Subcutaneous abdominal adipose tissue (tissue), 5 donors: ENCODE results near the gene UNC50.

Experiments
- H3K27ac ChIP-seq: one replicate; pipeline ENCODE4 v1.7.0; 2013; ENCODE audit warnings: low read depth, mild to moderate bottlenecking, inconsistent platforms, low read length, moderate library complexity
- H3K27me3 ChIP-seq, 5 donors: one replicate each; pipeline ENCODE4 v1.7.0; 2013; ENCODE audit warnings: low read length in 5 of 5, inconsistent platforms in 1 of 5; ENCODE audit not compliant: control insufficient read depth in 5 of 5, insufficient read depth in 4 of 5
- H3K36me3 ChIP-seq, 5 donors: one replicate each; pipeline ENCODE4 v1.7.0; 2013; ENCODE audit warnings: low read length in 5 of 5; ENCODE audit not compliant: control insufficient read depth in 5 of 5, insufficient read depth in 5 of 5
- H3K4me1 ChIP-seq, 5 donors: one replicate each; pipeline ENCODE4 v1.7.0; 2013; ENCODE audit warnings: low read length in 5 of 5, mild to moderate bottlenecking in 3 of 5, moderate library complexity in 1 of 5; ENCODE audit not compliant: control insufficient read depth in 5 of 5, insufficient read depth in 5 of 5
- H3K4me3 ChIP-seq, 5 donors: one replicate each; pipeline ENCODE4 v1.7.0; 2013; ENCODE audit warnings: low read length in 5 of 5, low read depth in 1 of 5
- H3K9ac ChIP-seq, 5 donors: one replicate each; pipeline ENCODE4 v1.7.0; 2013; ENCODE audit warnings: low read length in 5 of 5, mild to moderate bottlenecking in 4 of 5, moderate library complexity in 3 of 5
- H3K9me3 ChIP-seq, 5 donors: one replicate each; pipeline ENCODE4 v1.7.0; 2013; ENCODE audit warnings: low read length in 5 of 5; ENCODE audit not compliant: control insufficient read depth in 5 of 5
- donor health status: healthy.
- donor health status: healthy.
- donor health status: healthy.
- donor health status: healthy.
- donor health status: healthy.

UNC50 gene

DNA sequence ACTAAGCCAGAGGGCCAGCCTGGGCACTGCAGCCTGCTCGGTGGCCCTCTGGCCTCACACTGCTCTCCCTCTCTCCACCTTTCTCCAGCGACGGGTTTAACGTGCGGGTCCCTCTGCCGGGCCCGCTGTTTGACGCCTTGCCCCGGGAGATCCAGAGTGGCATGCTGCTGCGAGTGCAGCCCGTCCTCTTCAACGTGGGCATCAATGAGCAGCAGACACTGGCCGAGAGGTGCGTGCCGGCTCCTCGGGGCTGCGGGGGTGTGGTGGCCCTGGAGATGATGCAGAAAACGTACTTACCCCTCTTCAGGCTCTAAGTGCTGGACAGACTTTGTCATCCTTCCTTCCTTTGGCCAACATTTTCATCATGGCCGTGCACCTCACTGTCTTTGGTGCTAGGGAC, 42.4 kb upstream of the UNC50 start:
- Histone ChIP-seq H3K4me3 (no peak overlapping the region), H3K9me3 (no peaks in the 10 kb centered on the region), H3K27ac (no peak overlapping the region), H3K27me3 (no peaks in the 10 kb centered on the region), H3K4me1 (peaks cover 0 to 67% (median 21%) of the 10 kb centered on the region in 5 donors), H3K36me3 (peaks cover 3 to 81% (median 73%) of the 10 kb centered on the region in 5 donors), H3K9ac (no peak overlapping the region)

DNA sequence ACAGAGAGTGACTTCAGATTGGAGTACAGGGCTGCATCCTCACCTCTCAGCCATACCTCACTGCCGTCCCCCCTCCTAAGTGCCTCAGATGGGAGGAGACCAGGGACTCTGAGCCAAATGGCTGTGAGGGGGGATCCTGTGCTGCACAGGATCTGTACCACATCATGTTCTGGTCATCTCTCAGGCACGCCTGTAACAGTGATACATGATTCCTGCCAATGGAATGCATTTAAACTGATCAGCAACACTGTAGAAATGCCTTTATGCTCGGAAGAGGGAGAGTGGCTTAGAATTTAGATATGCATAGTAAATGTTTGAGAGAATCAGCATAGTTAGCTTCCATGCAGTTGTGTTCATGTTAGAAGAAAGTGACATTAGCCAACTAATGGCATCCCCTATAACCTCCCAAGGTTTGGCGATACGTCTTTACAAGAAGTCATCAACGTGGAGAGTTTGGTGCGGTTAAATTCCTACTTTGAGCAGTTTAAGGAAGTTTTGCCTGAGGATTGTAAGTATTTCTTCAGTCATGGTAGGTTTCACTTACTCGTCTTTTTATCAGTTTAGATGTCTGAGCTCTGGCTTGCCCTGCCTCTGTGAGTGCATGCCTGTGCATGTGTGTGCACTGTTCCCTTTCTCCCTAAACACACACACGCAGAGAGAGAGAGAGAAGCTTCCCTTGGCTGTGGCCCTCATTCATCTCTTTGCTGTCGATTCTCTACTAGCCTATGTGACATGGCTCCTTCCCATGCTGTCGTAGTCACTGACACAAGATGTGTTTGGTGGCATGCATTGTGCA, 40.0 kb upstream of the UNC50 start:
- H3K4me1 ChIP-seq: peaks cover 0 to 43% (median 9%) of the 10 kb centered on the region in 5 donors
- H3K36me3 ChIP-seq: peaks cover 3 to 100% (median 93%) of the 10 kb centered on the region in 5 donors
- H3K27ac ChIP-seq: no peak overlapping the region
- H3K9me3 ChIP-seq: no peaks in the 10 kb centered on the region
- H3K9ac ChIP-seq: no peak overlapping the region
- H3K4me3 ChIP-seq: no peak overlapping the region
- H3K27me3 ChIP-seq: no peaks in the 10 kb centered on the region

DNA sequence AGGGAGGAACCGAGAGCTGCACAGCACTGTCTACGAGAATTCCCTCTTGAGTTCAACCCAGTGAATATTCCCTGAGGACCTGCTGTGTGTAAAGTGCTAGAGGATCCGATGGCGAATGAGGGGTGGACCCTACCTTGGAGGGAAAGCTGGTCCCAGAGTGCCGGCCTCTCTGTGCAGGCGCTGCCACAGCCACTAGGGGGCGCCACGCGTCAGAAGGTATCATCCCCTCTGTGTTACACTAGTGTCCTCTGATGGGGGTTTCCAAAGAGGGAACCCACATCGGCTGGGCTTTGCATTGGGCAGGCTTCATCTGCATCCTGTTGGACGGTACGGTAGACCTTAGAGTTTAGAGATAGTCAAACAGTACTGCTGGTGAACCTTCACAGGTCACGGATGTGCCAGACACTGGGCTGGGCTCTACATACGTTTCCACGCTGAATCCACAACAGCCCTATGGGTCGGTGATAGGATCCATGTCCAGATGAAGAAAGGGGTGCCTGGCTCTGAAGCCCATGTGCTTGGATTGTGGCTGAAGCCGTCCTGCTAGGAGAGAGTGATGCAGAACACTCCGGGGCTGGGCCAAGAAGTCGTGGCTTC, 39.1 kb upstream of the UNC50 start:
- Histone ChIP-seq H3K4me1 (peaks cover 0 to 34% (median 8%) of the 10 kb centered on the region in 5 donors), H3K9ac (no peak overlapping the region), H3K27me3 (no peaks in the 10 kb centered on the region), H3K9me3 (no peaks in the 10 kb centered on the region), H3K27ac (no peak overlapping the region), H3K36me3 (peaks cover 3 to 100% (median 93%) of the 10 kb centered on the region in 5 donors), H3K4me3 (no peak overlapping the region)

DNA sequence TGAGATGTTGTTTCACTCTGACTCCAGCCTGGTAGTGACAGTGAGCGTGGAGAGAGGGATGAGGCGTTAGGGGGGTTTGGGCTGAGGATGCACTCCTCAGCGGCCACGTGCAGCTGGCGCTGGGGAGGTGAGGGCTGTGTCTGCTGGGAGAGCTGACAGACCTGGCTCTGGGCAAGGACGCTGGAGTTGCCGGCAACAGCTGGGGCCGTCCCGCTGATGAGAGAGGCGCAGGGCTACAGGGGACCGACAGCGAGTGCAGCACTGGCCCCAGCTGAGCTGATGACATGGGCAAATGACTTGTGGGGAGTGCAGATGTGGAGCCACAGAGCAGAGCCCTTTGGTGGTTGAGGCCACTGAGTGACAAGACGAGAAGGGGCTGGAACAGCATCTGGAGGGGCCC, 38.5 kb upstream of the UNC50 start:
- no peak overlapping the region for H3K27ac ChIP-seq
- H3K4me1 ChIP-seq: peaks cover 0 to 28% (median 4%) of the 10 kb centered on the region in 5 donors
- H3K9ac ChIP-seq: no peak overlapping the region
- H3K9me3 ChIP-seq: no peaks in the 10 kb centered on the region
- no peak overlapping the region for H3K4me3 ChIP-seq
- no peaks in the 10 kb centered on the region for H3K27me3 ChIP-seq
- H3K36me3 ChIP-seq: peaks cover 3 to 100% (median 89%) of the 10 kb centered on the region in 5 donors

DNA sequence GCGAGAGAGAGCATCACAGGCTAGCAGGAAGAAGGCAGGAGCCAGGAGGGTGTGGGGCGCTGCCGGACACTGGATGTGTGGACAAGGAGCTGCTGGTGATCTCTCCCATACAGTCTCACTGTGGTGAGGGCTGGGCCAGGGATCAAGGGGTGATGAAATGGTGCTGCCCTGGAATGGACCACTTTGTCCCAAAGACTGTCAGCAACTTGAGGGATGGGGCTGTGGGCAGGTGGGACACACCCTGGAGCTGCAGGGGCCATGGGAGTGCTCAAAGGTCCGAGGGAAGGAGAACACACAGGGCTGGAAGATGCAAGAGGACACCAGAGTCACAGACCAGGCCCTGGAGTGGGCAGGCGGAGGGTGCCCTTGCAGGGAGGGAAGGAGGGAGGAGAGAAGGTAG, 38.0 kb upstream of the UNC50 start:
- Histone ChIP-seq H3K9me3 (no peaks in the 10 kb centered on the region), H3K27me3 (no peaks in the 10 kb centered on the region), H3K27ac (no peak overlapping the region), H3K9ac (no peak overlapping the region), H3K4me3 (no peak overlapping the region), H3K36me3 (peaks cover 3 to 100% (median 88%) of the 10 kb centered on the region in 5 donors), H3K4me1 (peaks cover 0 to 24% (median 2%) of the 10 kb centered on the region in 5 donors)

DNA sequence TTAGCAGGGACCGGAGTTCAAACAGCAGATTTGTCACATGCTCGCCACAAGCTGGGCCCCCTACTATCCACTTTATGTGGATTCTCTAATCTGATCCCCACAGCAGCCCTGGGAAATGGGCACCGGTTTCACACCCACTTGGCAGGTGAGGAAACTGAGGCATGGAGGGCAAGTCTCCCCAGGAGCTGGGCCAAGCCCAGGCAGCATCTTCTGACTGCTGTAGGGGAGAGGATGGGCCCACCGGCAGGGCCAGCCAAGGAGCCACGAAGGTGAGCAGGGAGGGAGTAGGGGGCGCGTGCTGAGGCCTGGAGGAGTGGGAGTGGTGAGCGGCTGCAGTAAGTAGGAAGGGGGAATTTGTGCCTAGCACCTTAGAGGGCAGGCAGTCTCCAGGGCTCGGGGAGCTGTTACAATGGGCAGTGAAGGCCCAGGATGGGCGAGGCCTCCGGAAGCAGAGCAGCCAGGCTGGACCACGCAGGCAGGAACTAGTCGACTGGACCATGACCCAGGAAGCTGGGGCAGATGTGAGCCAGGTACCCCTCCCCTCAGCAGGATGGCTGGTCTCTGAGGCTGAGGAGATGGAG, 37.2 kb upstream of the UNC50 start:
- Histone ChIP-seq H3K27ac (no peak overlapping the region), H3K9me3 (no peaks in the 10 kb centered on the region), H3K4me3 (no peak overlapping the region), H3K9ac (no peak overlapping the region), H3K27me3 (no peaks in the 10 kb centered on the region), H3K4me1 (peaks cover 0 to 15% (median 0%) of the 10 kb centered on the region in 5 donors), H3K36me3 (peaks cover 3 to 99% (median 84%) of the 10 kb centered on the region in 5 donors)

DNA sequence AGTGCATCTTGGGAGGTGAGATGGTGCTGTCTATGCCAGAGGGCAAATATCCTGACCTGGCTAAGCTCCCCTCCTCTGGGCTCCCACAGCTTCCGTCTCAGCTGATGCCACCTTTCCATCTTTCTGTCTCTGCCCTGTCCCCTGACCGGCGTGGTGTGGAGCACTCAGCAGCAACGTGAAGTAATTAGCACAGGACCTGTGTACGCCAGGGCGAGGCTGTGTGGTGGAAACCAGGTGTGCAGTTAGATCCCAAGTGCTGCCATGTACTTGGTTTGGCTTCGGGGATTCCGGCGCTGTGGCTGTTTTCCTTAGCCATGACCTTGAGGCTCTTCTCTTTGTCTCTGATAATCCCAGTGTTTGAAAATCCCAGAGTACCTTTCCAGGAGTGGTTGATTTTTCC, 36.6 kb upstream of the UNC50 start:
- Histone ChIP-seq H3K36me3 (peaks cover 3 to 99% (median 82%) of the 10 kb centered on the region in 5 donors), H3K4me3 (no peak overlapping the region), H3K27ac (no peak overlapping the region), H3K4me1 (peaks cover 0 to 10% (median 0%) of the 10 kb centered on the region in 5 donors), H3K9ac (no peak overlapping the region), H3K9me3 (no peaks in the 10 kb centered on the region), H3K27me3 (no peaks in the 10 kb centered on the region)

DNA sequence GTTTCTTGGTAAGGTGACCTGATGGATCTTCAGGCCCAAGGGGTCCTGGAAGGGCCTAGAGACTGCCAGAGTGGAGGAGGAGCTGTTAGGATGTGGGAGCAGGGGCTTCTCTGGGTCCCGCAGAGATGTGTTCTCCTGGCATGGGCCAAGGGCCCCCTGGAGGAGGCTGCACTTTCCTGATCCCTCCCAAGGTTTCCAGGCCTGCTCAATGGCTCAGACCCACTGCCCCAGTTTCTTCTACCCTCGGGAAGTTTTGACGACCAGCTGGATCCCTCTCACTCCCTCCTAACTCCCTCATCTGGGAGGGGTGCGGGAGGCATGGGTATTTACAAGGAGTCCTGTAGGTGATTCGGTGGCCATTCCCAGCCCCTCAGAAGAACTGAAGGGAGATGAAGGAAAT, 36.2 kb upstream of the UNC50 start:
- H3K4me3 ChIP-seq: no peak overlapping the region
- no peak overlapping the region for H3K9ac ChIP-seq
- no peaks in the 10 kb centered on the region for H3K27me3 ChIP-seq
- no peaks in the 10 kb centered on the region for H3K9me3 ChIP-seq
- H3K4me1 ChIP-seq: peaks cover 0 to 7% (median 0%) of the 10 kb centered on the region in 5 donors
- no peak overlapping the region for H3K27ac ChIP-seq
- peaks cover 3 to 99% (median 82%) of the 10 kb centered on the region in 5 donors for H3K36me3 ChIP-seq

DNA sequence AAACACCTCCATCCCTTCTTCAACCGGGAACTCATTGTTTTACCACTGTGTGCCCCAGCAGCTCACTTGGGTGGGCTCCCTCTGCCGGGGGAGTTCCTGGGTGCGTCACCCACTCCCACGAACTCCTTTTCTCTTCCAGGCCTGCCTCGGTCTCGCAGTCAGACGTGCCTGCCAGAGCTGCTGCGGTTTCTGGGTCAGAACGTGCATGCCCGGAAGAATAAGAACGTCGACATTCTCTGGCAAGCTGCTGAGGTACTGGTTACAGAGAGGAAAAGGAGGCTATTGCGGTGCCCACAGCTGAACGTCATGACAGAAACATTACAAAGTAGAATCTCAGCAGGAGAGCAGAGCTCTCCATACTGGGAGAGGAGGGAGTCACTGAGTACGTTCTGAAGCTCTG, 35.7 kb upstream of the UNC50 start:
- Histone ChIP-seq H3K36me3 (peaks cover 4 to 99% (median 84%) of the 10 kb centered on the region in 5 donors), H3K9me3 (no peaks in the 10 kb centered on the region), H3K4me3 (no peak overlapping the region), H3K27ac (no peak overlapping the region), H3K4me1 (peaks cover 0 to 2% (median 0%) of the 10 kb centered on the region in 5 donors), H3K27me3 (no peaks in the 10 kb centered on the region), H3K9ac (no peak overlapping the region)

DNA sequence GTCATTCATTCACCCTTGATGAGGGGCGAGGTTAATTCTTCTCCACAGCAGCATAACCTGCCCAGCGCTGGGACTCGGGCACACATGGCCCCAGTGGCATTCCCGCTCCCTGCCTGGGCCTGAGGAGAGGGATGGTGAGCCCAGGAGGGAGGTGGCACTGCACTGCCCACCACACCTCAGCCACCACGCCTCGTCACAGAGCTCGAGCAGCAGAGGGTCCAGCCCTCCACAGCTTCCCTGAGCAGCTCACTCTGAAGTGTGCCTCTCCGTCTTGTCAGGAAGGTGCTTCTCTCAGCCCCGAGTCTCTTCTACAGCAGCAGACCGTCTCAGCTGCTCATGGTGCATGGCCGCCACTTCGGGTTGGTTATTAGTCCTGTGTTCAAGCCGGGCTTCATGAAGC, 35.0 kb upstream of the UNC50 start:
- Histone ChIP-seq H3K9me3 (no peaks in the 10 kb centered on the region), H3K27ac (no peak overlapping the region), H3K4me3 (no peak overlapping the region), H3K9ac (no peak overlapping the region), H3K36me3 (peaks cover 4 to 99% (median 84%) of the 10 kb centered on the region in 5 donors), H3K27me3 (no peaks in the 10 kb centered on the region), H3K4me1 (no peaks in the 10 kb centered on the region)
